Stimulated activated CD4-positive, alpha-beta T cell treated with anti-CD3 and anti-CD28 coated beads, Interleukin-1b, Interleukin-23, amount 100 ng/mL, for 48 hours (primary cell): ENCODE measurements around the gene ARMCX5.
A peak's percentile ranks its signal among the peaks of the same experiment; 100 is the strongest.

ENCODE experiments used
- DNase-seq: peaks from one replicate; pipeline ENCODE4 v3.0.0-alpha.2; 2020

ARMCX5 gene

GRCh38 chrX:102599084-102599950 lies at the start of gene ARMCX5:
Gene ARMCX5, plus strand, starts transcription at chrX:102599515. Its CDS starts 2,627 bp downstream, at chrX:102602142.
- DNase-seq, result peak; percentile 75

- no peak for DNase-seq
These were observed 40.7 kb upstream of the ARMCX5 start for GRCh38 chrX:102558607-102559006.

- no peak for DNase-seq
These were observed 38.8 kb upstream of the ARMCX5 start for GRCh38 chrX:102560423-102561068.

- no peak for DNase-seq
These were observed 18.4 kb upstream of the ARMCX5 start for GRCh38 chrX:102580891-102581290.

- no peak for DNase-seq
These were observed 5.9 kb upstream of the ARMCX5 start for GRCh38 chrX:102593367-102593766.

GRCh38 chrX:102599951-102600579 lies 750 bp downstream of the ARMCX5 start:
- no peak for DNase-seq

- DNase-seq, result no peak
These were observed 5.0 kb downstream of the ARMCX5 start for GRCh38 chrX:102604327-102604726.

GRCh38 chrX:102606115-102606514 lies 6.8 kb downstream of the ARMCX5 start:
- DNase-seq, result no peak

GRCh38 chrX:102610905-102611304 lies 11.6 kb downstream of the ARMCX5 start:
- no peak for DNase-seq

GRCh38 chrX:102624105-102624504 lies 24.8 kb downstream of the ARMCX5 start:
- DNase-seq, result no peak

GRCh38 chrX:102627640-102628039 lies 28.3 kb downstream of the ARMCX5 start:
- DNase-seq, result no peak

- DNase-seq, result no peak
These were observed 38.2 kb downstream of the ARMCX5 start for GRCh38 chrX:102637561-102637960.

GRCh38 chrX:102650903-102651241 lies 51.6 kb downstream of the ARMCX5 start:
- no peak for DNase-seq

- DNase-seq, result peak; percentile 30
These were observed 52.1 kb downstream of the ARMCX5 start, which contains the start of gene GPRASP1 for GRCh38 chrX:102651242-102652011. Gene GPRASP1, plus strand, starts transcription at chrX:102651483. Its CDS starts 2,431 bp downstream, at chrX:102653914.

GRCh38 chrX:102652031-102652688 lies 52.8 kb downstream of the ARMCX5 start:
- peak; percentile 46 for DNase-seq
